HCT116 (cell line): ENCODE measurements around the gene CD3D. TPM values are rescaled to one million over a fixed set of nuclear protein-coding genes. Genes with fewer than 3 reads are reported as not detected.

Experiments
- ATAC-seq: fragments of 200-7000 bp; cut with Tn5 transposase; 2 replicates; pipeline ENCODE4 v1.9.1; 2020; ENCODE audit warnings: mild to moderate bottlenecking, moderate library complexity
- BruUV-seq: library from RNA; stranded (reverse); fragments of 400-500 nt; replicated peaks from 2 replicates; lab custom pipeline; 2021; lab: Mats Ljungman, UMichigan
- CTCF ChIA-PET: fragments of 300-600 bp; sonication (Branson Sonifier 250); formaldehyde crosslinking; loops from one replicate; lab custom pipeline; 2021; ENCODE audit warnings: antibody characterized with exemption; lab: Charles Lee
- POLR2A ChIA-PET: fragments of 300-600, 350-600 bp; sonication (Branson Sonifier 250); formaldehyde crosslinking; loops from one replicate; lab custom pipeline; 2021; ENCODE audit warnings: antibody characterized with exemption; lab: Charles Lee
- RAD21 ChIA-PET, 2 experiments: fragments of 300-600 bp; sonication (Branson Sonifier 250); formaldehyde crosslinking; loops; one replicate each; lab custom pipeline; 2023; ENCODE audit warnings: low total read pairs in 2 of 2; ENCODE audit not compliant: uncharacterized antibody in 2 of 2, unreplicated experiment in 2 of 2, low non-redundant PET in 1 of 2; lab: Charles Lee
- DNase-seq: peaks from one replicate; pipeline ENCODE4 v3.0.0-alpha.2; 2010; ENCODE audit warnings: low read depth, low spot score
- H2AFZ ChIP-seq: fragments of 200-600 bp; shearing (Covaris generic), sonication (generic); 2 replicates; pipeline ENCODE4 v1.6.1; 2017; ENCODE audit warnings: low read depth, mixed run types, mixed read lengths, antibody characterized with exemption, low read length; ENCODE audit not compliant: poor library complexity, severe bottlenecking
- H3K27ac ChIP-seq: 2 replicates; pipeline ENCODE4 v1.5.1; 2012; ENCODE audit warnings: low read depth, low read length
- H3K27me3 ChIP-seq: fragments of 200-600 bp; sonication (generic); 2 replicates; pipeline ENCODE4 v1.6.1; 2016; ENCODE audit warnings: mixed run types, low read length, mixed read lengths; ENCODE audit not compliant: insufficient read depth
- H3K36me3 ChIP-seq, 2 experiments: fragments of 200-500 bp in 1 of 2; fragments of 200-600 bp in 1 of 2; sonication (Bioruptor generic) in 1 of 2; sonication (generic) in 1 of 2; 2 replicates each; pipeline versions ENCODE4 v1.5.1 to v1.6.1; 2014 to 2016; ENCODE audit warnings: low read length in 2 of 2, inconsistent platforms in 1 of 2, mixed read lengths in 1 of 2, mixed run types in 1 of 2; ENCODE audit not compliant: insufficient read depth in 2 of 2, control insufficient read depth in 1 of 2
- H3K4me1 ChIP-seq, 2 experiments: fragments of 200-600 bp in 1 of 2; sonication (generic) in 1 of 2; 2 replicates each; pipeline versions ENCODE4 v1.5.1 to v1.6.1; 2012 to 2017; ENCODE audit warnings: low read length in 2 of 2, inconsistent platforms in 1 of 2, mild to moderate bottlenecking in 1 of 2, mixed read lengths in 1 of 2, mixed run types in 1 of 2, moderate library complexity in 1 of 2; ENCODE audit not compliant: insufficient read depth in 2 of 2, control insufficient read depth in 1 of 2
- H3K4me2 ChIP-seq: fragments of 200-600 bp; sonication (generic); 2 replicates; pipeline ENCODE4 v1.6.1; 2017; ENCODE audit warnings: mixed run types, low read length, mixed read lengths
- H3K4me3 ChIP-seq, 2 experiments: fragments of 200-600 bp in 1 of 2; sonication (generic) in 1 of 2; replicated peaks in 1 of 2; 2 replicates each; pipeline ENCODE4 v1.5.1; 2011 to 2016; ENCODE audit warnings: low read length in 2 of 2, control low read depth in 1 of 2, low read depth in 1 of 2, mild to moderate bottlenecking in 1 of 2, mixed read lengths in 1 of 2, mixed run types in 1 of 2
- H3K79me2 ChIP-seq: fragments of 200-600 bp; sonication (generic); 2 replicates; pipeline ENCODE4 v1.6.1; 2017; ENCODE audit warnings: mild to moderate bottlenecking, mixed run types, low read length, moderate library complexity, mixed read lengths; ENCODE audit not compliant: insufficient read depth
- H3K9ac ChIP-seq: fragments of 200-600 bp; sonication (generic); 2 replicates; pipeline ENCODE4 v1.6.1; 2016; ENCODE audit warnings: low read length, mixed read lengths
- H3K9me2 ChIP-seq: fragments of 200-600 bp; sonication (generic), shearing (Covaris generic); 2 replicates; pipeline ENCODE4 v1.6.1; 2017; ENCODE audit warnings: mixed run types, mild to moderate bottlenecking, moderate library complexity; ENCODE audit not compliant: insufficient read depth
- H3K9me3 ChIP-seq, 2 experiments: fragments of 200-500 bp in 1 of 2; fragments of 200-600 bp in 1 of 2; sonication (Bioruptor generic) in 1 of 2; sonication (generic) in 1 of 2; 2 replicates each; pipeline ENCODE4 v1.6.1; 2014 to 2017; ENCODE audit warnings: low read length in 2 of 2, mixed read lengths in 2 of 2, inconsistent platforms in 1 of 2, low read depth in 1 of 2, mild to moderate bottlenecking in 1 of 2, mixed run types in 1 of 2, moderate library complexity in 1 of 2; ENCODE audit not compliant: control insufficient read depth in 1 of 2, insufficient read depth in 1 of 2
- H4K20me1 ChIP-seq: fragments of 200-600 bp; sonication (generic), shearing (Covaris generic); 2 replicates; pipeline ENCODE4 v1.6.1; 2017; ENCODE audit warnings: mixed run types, mild to moderate bottlenecking, moderate library complexity; ENCODE audit not compliant: insufficient read depth
- CTCF ChIP-seq, 3 experiments: fragments of 200-600 bp in 1 of 3; sonication (generic) in 1 of 3; IDR thresholded peaks in 2 of 3; conservative IDR thresholded peaks in 1 of 3; 2 replicates each; pipeline ENCODE4 v1.5.1; 2012 to 2017; ENCODE audit warnings: low read depth in 2 of 3, low read length in 2 of 3, antibody characterized with exemption in 1 of 3, borderline replicate concordance in 1 of 3, control low read depth in 1 of 3, mild to moderate bottlenecking in 1 of 3, mixed read lengths in 1 of 3, mixed run types in 1 of 3, moderate library complexity in 1 of 3; ENCODE audit not compliant: insufficient read depth in 1 of 3
- EZH2phosphoT487 ChIP-seq: fragments of 200-600 bp; IDR thresholded peaks from 2 replicates; pipeline ENCODE4 v1.6.1; 2018; ENCODE audit warnings: antibody characterized with exemption, borderline replicate concordance
- FOSL1 ChIP-seq: IDR thresholded peaks from 2 replicates; pipeline ENCODE4 v1.6.1; 2012; ENCODE audit warnings: low read depth
- JUND ChIP-seq: IDR thresholded peaks from 2 replicates; pipeline ENCODE4 v1.6.1; 2012
- POLR2A ChIP-seq: IDR thresholded peaks from 2 replicates; pipeline ENCODE4 v1.7.0; 2011; ENCODE audit warnings: borderline replicate concordance; ENCODE audit not compliant: insufficient read depth, insufficient read length; ENCODE audit errors: extremely low read depth
- intact Hi-C: fragments of 100-400 bp; cut with micrococcal nuclease; formaldehyde crosslinking; loops from 2 replicates; pipeline ENCODE4 v1.10.0; 2022
- total RNA-seq: library from RNA; stranded (reverse); gene quantifications from one replicate; pipeline ENCODE4 v1.2.1, GENCODE V29; 2021; ENCODE audit not compliant: unreplicated experiment
- TF ChIP-seq, protein P1 (sequence below): IDR thresholded peaks from 2 replicates; pipeline ENCODE4 v1.6.1; 2012; ENCODE audit warnings: low read depth

Gene CD3D
- total RNA-seq, 1 experiment from 2014 or later: 1.0 TPM

GRCh38 chr11:118374729-118375128 lies 32.2 kb upstream of the CD3D start:
- Histone ChIP-seq H3K27me3 (no peaks in the 10 kb centered on the region), H3K27ac (no peak overlapping the region), H3K36me3 (peaks cover 48 to 56% of the 10 kb centered on the region in 2 experiments), H2AFZ (no peak overlapping the region), H4K20me1 (no peaks in the 10 kb centered on the region), H3K9me2 (no peaks in the 10 kb centered on the region), H3K9ac (no peak overlapping the region), H3K4me3 (no peak overlapping the region), H3K4me1 (no peaks in the 10 kb centered on the region), H3K79me2 (no peaks in the 10 kb centered on the region), H3K4me2 (no peak overlapping the region), H3K9me3 (no peaks in the 10 kb centered on the region)
- ChIA-PET RAD21 (no interaction called here), CTCF (interaction anchor here (1.4 kb wide), 1 partner anchor 13 kb away, joined by 3 read pairs; no protein-coding TSS in a partner anchor), POLR2A (no interaction called here)
- intact Hi-C loops: no loop called here
- no TSS peak for BruUV-seq
- DNase-seq (no peak), ATAC-seq (no peak)
- TF ChIP-seq EZH2phosphoT487: no peak
- no peak for TF ChIP-seq POLR2A
- no peak for TF ChIP-seq FOSL1
- TF ChIP-seq JUND: no peak
- TF ChIP-seq CTCF (IDR thresholded peaks at IDR 0.05 in 2 of 3, conservative IDR thresholded peaks at IDR 0.05 in 1 of 3; ENCODE audit: borderline replicate concordance in 1 of 3, insufficient read depth in 1 of 3, low read depth in 2 of 3, low read length in 2 of 3): no peak
- TF ChIP-seq, protein P1, sequence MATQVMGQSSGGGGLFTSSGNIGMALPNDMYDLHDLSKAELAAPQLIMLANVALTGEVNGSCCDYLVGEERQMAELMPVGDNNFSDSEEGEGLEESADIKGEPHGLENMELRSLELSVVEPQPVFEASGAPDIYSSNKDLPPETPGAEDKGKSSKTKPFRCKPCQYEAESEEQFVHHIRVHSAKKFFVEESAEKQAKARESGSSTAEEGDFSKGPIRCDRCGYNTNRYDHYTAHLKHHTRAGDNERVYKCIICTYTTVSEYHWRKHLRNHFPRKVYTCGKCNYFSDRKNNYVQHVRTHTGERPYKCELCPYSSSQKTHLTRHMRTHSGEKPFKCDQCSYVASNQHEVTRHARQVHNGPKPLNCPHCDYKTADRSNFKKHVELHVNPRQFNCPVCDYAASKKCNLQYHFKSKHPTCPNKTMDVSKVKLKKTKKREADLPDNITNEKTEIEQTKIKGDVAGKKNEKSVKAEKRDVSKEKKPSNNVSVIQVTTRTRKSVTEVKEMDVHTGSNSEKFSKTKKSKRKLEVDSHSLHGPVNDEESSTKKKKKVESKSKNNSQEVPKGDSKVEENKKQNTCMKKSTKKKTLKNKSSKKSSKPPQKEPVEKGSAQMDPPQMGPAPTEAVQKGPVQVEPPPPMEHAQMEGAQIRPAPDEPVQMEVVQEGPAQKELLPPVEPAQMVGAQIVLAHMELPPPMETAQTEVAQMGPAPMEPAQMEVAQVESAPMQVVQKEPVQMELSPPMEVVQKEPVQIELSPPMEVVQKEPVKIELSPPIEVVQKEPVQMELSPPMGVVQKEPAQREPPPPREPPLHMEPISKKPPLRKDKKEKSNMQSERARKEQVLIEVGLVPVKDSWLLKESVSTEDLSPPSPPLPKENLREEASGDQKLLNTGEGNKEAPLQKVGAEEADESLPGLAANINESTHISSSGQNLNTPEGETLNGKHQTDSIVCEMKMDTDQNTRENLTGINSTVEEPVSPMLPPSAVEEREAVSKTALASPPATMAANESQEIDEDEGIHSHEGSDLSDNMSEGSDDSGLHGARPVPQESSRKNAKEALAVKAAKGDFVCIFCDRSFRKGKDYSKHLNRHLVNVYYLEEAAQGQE: no peak
